IMR-90 (cell line): ENCODE results near the gene KLF16. TPM values are rescaled to one million over a fixed set of nuclear protein-coding genes. Genes with fewer than 3 reads are reported as not detected.

Source experiments
- ATAC-seq: fragments of 200-7000 bp; cut with Tn5 transposase; 2 replicates; pipeline ENCODE4 v1.9.1; 2020; ENCODE audit warnings: low read depth, mild to moderate bottlenecking, moderate library complexity
- BruUV-seq: library from RNA; stranded (reverse); fragments of 400-500 nt; replicated peaks from 2 replicates; lab custom pipeline; 2021; lab: Mats Ljungman, UMichigan
- CTCF ChIA-PET: fragments of 300-600 bp; formaldehyde crosslinking; extraction: SDS; loops from one replicate; lab custom pipeline; 2021; ENCODE audit warnings: antibody characterized with exemption; lab: Yijun Ruan, JAX
- POLR2A ChIA-PET: fragments of 300-600 bp; sonication (Branson Sonifier 250); formaldehyde crosslinking; loops from one replicate; lab custom pipeline; 2022; ENCODE audit warnings: antibody characterized with exemption; ENCODE audit not compliant: unreplicated experiment; lab: Charles Lee
- DNase-seq: peaks from one replicate; pipeline ENCODE4 v3.0.0; 2013
- H2AFZ ChIP-seq: replicated peaks from 2 replicates; pipeline ENCODE3; 2013; ENCODE audit warnings: low read length, mild to moderate bottlenecking; ENCODE audit not compliant: poor library complexity
- H2AK5ac ChIP-seq: 2 replicates; pipeline ENCODE4 v1.6.1; 2013; ENCODE audit warnings: low read depth, low read length, inconsistent platforms
- H2AK9ac ChIP-seq: replicated peaks from 2 replicates; pipeline ENCODE3; 2013; ENCODE audit warnings: mild to moderate bottlenecking, low read depth, low read length, moderate library complexity; ENCODE audit not compliant: poor library complexity
- H2BK120ac ChIP-seq: 2 replicates; pipeline ENCODE4 v1.6.1; 2013; ENCODE audit warnings: low read depth, low read length, inconsistent platforms
- H2BK15ac ChIP-seq: 3 replicates; pipeline ENCODE4 v1.6.1; 2013; ENCODE audit warnings: low read depth, low read length, inconsistent platforms
- H2BK20ac ChIP-seq: 2 replicates; pipeline ENCODE4 v1.6.1; 2013; ENCODE audit warnings: low read depth, mild to moderate bottlenecking, inconsistent platforms, low read length, moderate library complexity
- H2BK5ac ChIP-seq: 2 replicates; pipeline ENCODE4 v1.6.1; 2013; ENCODE audit warnings: mild to moderate bottlenecking, low read depth, low read length, inconsistent platforms; ENCODE audit not compliant: poor library complexity, severe bottlenecking
- H3K14ac ChIP-seq: replicated peaks from 2 replicates; pipeline ENCODE4 v1.6.1; 2013; ENCODE audit warnings: low read depth, low read length, inconsistent platforms
- H3K18ac ChIP-seq: 2 replicates; pipeline ENCODE4 v1.6.1; 2013; ENCODE audit warnings: low read depth, low read length, control low read depth
- H3K23ac ChIP-seq: 2 replicates; pipeline ENCODE4 v1.6.1; 2013; ENCODE audit warnings: low read depth, low read length, inconsistent platforms
- H3K27ac ChIP-seq: 2 replicates; pipeline ENCODE4 v1.5.1; 2013; ENCODE audit warnings: mild to moderate bottlenecking, control low read depth, low read length; ENCODE audit not compliant: insufficient read depth
- H3K27me3 ChIP-seq: 2 replicates; pipeline ENCODE4 v1.6.1; 2013; ENCODE audit warnings: low read length; ENCODE audit not compliant: control insufficient read depth, insufficient read depth
- H3K36me3 ChIP-seq: 2 replicates; pipeline ENCODE4 v1.6.1; 2013; ENCODE audit warnings: low read length, mixed read lengths; ENCODE audit not compliant: control insufficient read depth, insufficient read depth
- H3K4ac ChIP-seq: 2 replicates; pipeline ENCODE4 v1.6.1; 2013; ENCODE audit warnings: low read depth, low read length, inconsistent platforms
- H3K4me1 ChIP-seq: 2 replicates; pipeline ENCODE4 v1.6.1; 2013; ENCODE audit warnings: low read length, mixed read lengths; ENCODE audit not compliant: control insufficient read depth, insufficient read depth
- H3K4me2 ChIP-seq: 2 replicates; pipeline ENCODE4 v1.6.1; 2013; ENCODE audit warnings: low read depth, mild to moderate bottlenecking, control low read depth, low read length, moderate library complexity
- H3K4me3 ChIP-seq: 2 replicates; pipeline ENCODE4 v1.5.1; 2013; ENCODE audit warnings: low read depth, mild to moderate bottlenecking, control low read depth, low read length, moderate library complexity; ENCODE audit not compliant: insufficient read depth
- H3K56ac ChIP-seq: 2 replicates; pipeline ENCODE4 v1.6.1; 2013; ENCODE audit warnings: low read length, inconsistent platforms; ENCODE audit not compliant: insufficient read depth; ENCODE audit errors: extremely low read depth
- H3K79me1 ChIP-seq, 2 experiments: 2 replicates each; pipeline ENCODE4 v1.6.1; 2013; ENCODE audit warnings: low read length in 2 of 2, inconsistent platforms in 1 of 2, low read depth in 1 of 2
- H3K9ac ChIP-seq: 2 replicates; pipeline ENCODE4 v1.6.1; 2013; ENCODE audit warnings: low read depth, low read length, control low read depth
- H3K9me1 ChIP-seq: 2 replicates; pipeline ENCODE4 v1.6.1; 2013; ENCODE audit warnings: low read length, inconsistent platforms; ENCODE audit not compliant: insufficient read depth
- H3K9me3 ChIP-seq: 2 replicates; pipeline ENCODE4 v1.6.1; 2013; ENCODE audit warnings: low read length; ENCODE audit not compliant: control insufficient read depth, insufficient read depth
- H4K20me1 ChIP-seq: 2 replicates; pipeline ENCODE4 v1.6.1; 2013; ENCODE audit warnings: low read length, inconsistent platforms; ENCODE audit not compliant: insufficient read depth
- H4K5ac ChIP-seq: 2 replicates; pipeline ENCODE4 v1.6.1; 2013; ENCODE audit warnings: mild to moderate bottlenecking, low read depth, low read length, control low read depth
- H4K8ac ChIP-seq, 2 experiments: 2 replicates each; pipeline ENCODE4 v1.6.1; 2013; ENCODE audit warnings: low read depth in 2 of 2, low read length in 2 of 2, control low read depth in 1 of 2, inconsistent platforms in 1 of 2
- H4K91ac ChIP-seq: 2 replicates; pipeline ENCODE4 v1.6.1; 2013; ENCODE audit warnings: low read depth, low read length, inconsistent platforms; ENCODE audit not compliant: insufficient read depth
- BHLHE40 ChIP-seq: fragments of 150-350 bp; IDR thresholded peaks from 2 replicates; pipeline ENCODE4 v1.6.1; 2016; ENCODE audit warnings: mild to moderate bottlenecking, low read depth, low read length
- CEBPB ChIP-seq: IDR thresholded peaks from 2 replicates; pipeline ENCODE4 v1.6.1; 2012; ENCODE audit warnings: low read depth, low read length, improper control_type of control experiment
- CHD1 ChIP-seq: IDR thresholded peaks from 2 replicates; pipeline ENCODE4 v1.6.1; 2012; ENCODE audit warnings: low read depth, low read length, improper control_type of control experiment
- FOS ChIP-seq: fragments of 150-350 bp; IDR thresholded peaks from 2 replicates; pipeline ENCODE4 v1.6.1; 2016; ENCODE audit warnings: low read depth, low read length
- MAFK ChIP-seq: IDR thresholded peaks from 2 replicates; pipeline ENCODE4 v1.6.1; 2012; ENCODE audit warnings: low read depth, low read length, improper control_type of control experiment
- MAZ ChIP-seq: IDR thresholded peaks from 2 replicates; pipeline ENCODE4 v1.6.1; 2012; ENCODE audit warnings: low read depth, mild to moderate bottlenecking, low read length, improper control_type of control experiment, moderate library complexity, borderline replicate concordance
- MXI1 ChIP-seq: IDR thresholded peaks from 2 replicates; pipeline ENCODE4 v1.6.1; 2012; ENCODE audit warnings: low read depth, mild to moderate bottlenecking, low read length, moderate library complexity, borderline replicate concordance
- NFE2L2 ChIP-seq: fragments of 150-350 bp; IDR thresholded peaks from 2 replicates; pipeline ENCODE4 v1.6.1; 2016; ENCODE audit warnings: low read depth, mild to moderate bottlenecking, low read length
- POLR2A ChIP-seq: IDR thresholded peaks from 2 replicates; pipeline ENCODE4 v1.6.1; 2012; ENCODE audit warnings: mild to moderate bottlenecking, low read depth, low read length
- RAD21 ChIP-seq: IDR thresholded peaks from 2 replicates; pipeline ENCODE4 v1.6.1; 2012; ENCODE audit warnings: low read length, improper control_type of control experiment
- RCOR1 ChIP-seq: IDR thresholded peaks from 2 replicates; pipeline ENCODE4 v1.6.1; 2012; ENCODE audit warnings: mild to moderate bottlenecking, low read length, improper control_type of control experiment; ENCODE audit not compliant: insufficient replicate concordance
- RFX5 ChIP-seq: IDR thresholded peaks from 2 replicates; pipeline ENCODE4 v1.8.0; 2012; ENCODE audit warnings: low read depth, mild to moderate bottlenecking, low read length, moderate library complexity
- SMC3 ChIP-seq: fragments of 150-350 bp; IDR thresholded peaks from 2 replicates; pipeline ENCODE4 v1.6.1; 2016; ENCODE audit warnings: low read depth, mild to moderate bottlenecking, antibody characterized with exemption, low read length, moderate library complexity
- WGBS, 2 experiments: methylation state at CpG; one replicate each; pipeline versions ENCODE4 v1.1.5 to v1.1.7; 2013; ENCODE audit warnings: missing lambda C conversion rate in 2 of 2; ENCODE audit not compliant: insufficient read length in 1 of 2; ENCODE audit errors: extremely low coverage in 2 of 2; 5-methylcytosine and 5-hydroxymethylcytosine counted together
- dilution Hi-C: fragments of 300-500 bp; cut with HindIII; formaldehyde crosslinking; loops from one replicate; pipeline ENCODE4 v1.14.3; 2018; ENCODE audit warnings: low sequenced_read_pairs; ENCODE audit not compliant: unreplicated experiment
- in situ Hi-C: fragments of 300-500 bp; cut with MboI; formaldehyde crosslinking; loops from 3 replicates; pipeline ENCODE4 v1.14.3; 2019; ENCODE audit warnings: low sequenced_read_pairs, inconsistent platforms, mixed read lengths
- intact Hi-C: fragments of 100-400 bp; cut with micrococcal nuclease; formaldehyde crosslinking; loops from 2 replicates; pipeline ENCODE4 v1.10.0; 2022
- polyA plus RNA-seq, 3 experiments: library from polyadenylated mRNA; depleted of rRNA; stranded (reverse); fragments of >200 nt; gene quantifications; 2 replicates each; pipeline ENCODE4 v1.2.3, GENCODE V29; 2012; ENCODE audit warnings: low replicate concordance in 1 of 3
- total RNA-seq: library from RNA; depleted of rRNA; stranded (reverse); fragments of >200 nt; gene quantifications from 2 replicates; pipeline ENCODE4 v1.2.3, GENCODE V29; 2012
- TF ChIP-seq, protein P1 (sequence below): conservative IDR thresholded peaks from 2 replicates; pipeline ENCODE4 v1.5.1; 2012; ENCODE audit warnings: mild to moderate bottlenecking, low read depth, low read length, improper control_type of control experiment
- TF ChIP-seq, protein P2 (sequence below): fragments of 150-350 bp; IDR thresholded peaks from 2 replicates; pipeline ENCODE4 v1.6.1; 2017; ENCODE audit warnings: mild to moderate bottlenecking, antibody characterized with exemption, low read length, low read depth
- TF ChIP-seq, protein P3 (sequence below): fragments of 150-350 bp; IDR thresholded peaks from 2 replicates; pipeline ENCODE4 v1.6.1; 2016; ENCODE audit warnings: low read depth, mild to moderate bottlenecking, low read length, moderate library complexity, borderline replicate concordance

KLF16 gene
- total and polyA plus RNA-seq, 2 of the 4 experiments (the other 2 are of a cell fraction) = 0.90 to 13.1 TPM

DNA sequence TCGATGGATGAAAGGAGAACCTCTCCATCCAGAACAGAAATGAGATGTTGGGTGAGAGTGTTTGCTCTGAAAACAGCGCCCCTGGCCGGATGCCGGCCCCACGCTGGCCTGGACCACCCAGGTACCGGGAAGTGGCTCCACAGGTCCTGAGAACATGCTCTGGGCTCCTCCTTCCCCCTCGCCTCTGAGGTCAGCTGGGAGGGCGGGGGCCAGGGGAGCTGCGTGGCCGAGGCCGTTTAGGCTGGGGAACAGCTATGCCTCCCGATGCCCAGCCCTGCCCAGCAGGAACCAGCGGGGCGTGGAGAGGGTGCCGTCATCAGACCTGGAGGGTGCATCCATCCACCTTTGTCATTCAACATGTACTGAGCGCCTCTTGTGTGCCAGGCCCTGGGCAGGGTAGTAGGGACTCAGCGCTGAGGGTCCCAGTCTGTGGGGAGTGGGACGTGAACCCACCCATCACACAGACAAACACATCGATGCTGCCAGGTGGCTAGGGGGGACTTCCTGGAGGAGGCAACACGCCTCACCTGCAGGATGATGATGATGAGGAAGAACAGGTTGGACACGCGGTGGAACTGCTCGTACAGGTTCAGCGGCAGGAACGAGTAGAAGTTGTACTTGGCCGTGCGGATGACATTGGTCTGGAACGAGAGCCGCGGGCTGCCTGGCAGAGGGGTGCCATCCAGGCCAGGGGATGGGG, 55.5 kb downstream of the KLF16 start:
- Histone ChIP-seq H3K23ac (no peak overlapping the region), H2AK9ac (no peak overlapping the region), H3K9me3 (no peaks in the 10 kb centered on the region), H2BK120ac (no peak overlapping the region), H3K36me3 (peaks cover 13% of the 10 kb centered on the region), H2BK15ac (no peak overlapping the region), H3K4ac (no peak overlapping the region), H3K4me2 (no peak overlapping the region), H4K5ac (no peak overlapping the region), H3K9ac (no peak overlapping the region), H4K91ac (no peak overlapping the region), H3K18ac (no peak overlapping the region), H3K79me1 (peaks cover 0 to 8% of the 10 kb centered on the region in 2 experiments; a peak in 2 of 4 replicates), H4K20me1 (no peaks in the 10 kb centered on the region; the same call in 1 of the 2 replicates), H3K9me1 (peaks cover 4% of the 10 kb centered on the region; the same call in 1 of the 2 replicates), H2BK20ac (no peak overlapping the region), H3K27me3 (no peaks in the 10 kb centered on the region), H3K4me3 (no peak overlapping the region), H3K56ac (no peak overlapping the region), H3K4me1 (peaks cover 5% of the 10 kb centered on the region), H3K14ac (no peak overlapping the region), H3K27ac (no peak overlapping the region), H4K8ac (no peak overlapping the region), H2BK5ac (no peak overlapping the region), H2AK5ac (no peak overlapping the region), H2AFZ (no peak overlapping the region)
- ChIA-PET POLR2A (no interaction called here), CTCF (no interaction called here)
- no peak for ATAC-seq
- BruUV-seq = no TSS peak
- no peak for DNase-seq
- dilution Hi-C loops = no loop called here
- in situ Hi-C loops = no loop called here
- WGBS, 2 experiments = no CpG with 5 or more reads among the region's 30 CpGs
- intact Hi-C loops = no loop called here
- TF ChIP-seq MXI1 = no peak
- TF ChIP-seq, protein P1, sequence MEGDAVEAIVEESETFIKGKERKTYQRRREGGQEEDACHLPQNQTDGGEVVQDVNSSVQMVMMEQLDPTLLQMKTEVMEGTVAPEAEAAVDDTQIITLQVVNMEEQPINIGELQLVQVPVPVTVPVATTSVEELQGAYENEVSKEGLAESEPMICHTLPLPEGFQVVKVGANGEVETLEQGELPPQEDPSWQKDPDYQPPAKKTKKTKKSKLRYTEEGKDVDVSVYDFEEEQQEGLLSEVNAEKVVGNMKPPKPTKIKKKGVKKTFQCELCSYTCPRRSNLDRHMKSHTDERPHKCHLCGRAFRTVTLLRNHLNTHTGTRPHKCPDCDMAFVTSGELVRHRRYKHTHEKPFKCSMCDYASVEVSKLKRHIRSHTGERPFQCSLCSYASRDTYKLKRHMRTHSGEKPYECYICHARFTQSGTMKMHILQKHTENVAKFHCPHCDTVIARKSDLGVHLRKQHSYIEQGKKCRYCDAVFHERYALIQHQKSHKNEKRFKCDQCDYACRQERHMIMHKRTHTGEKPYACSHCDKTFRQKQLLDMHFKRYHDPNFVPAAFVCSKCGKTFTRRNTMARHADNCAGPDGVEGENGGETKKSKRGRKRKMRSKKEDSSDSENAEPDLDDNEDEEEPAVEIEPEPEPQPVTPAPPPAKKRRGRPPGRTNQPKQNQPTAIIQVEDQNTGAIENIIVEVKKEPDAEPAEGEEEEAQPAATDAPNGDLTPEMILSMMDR = no peak
- TF ChIP-seq SMC3 = no peak
- TF ChIP-seq, protein P2, sequence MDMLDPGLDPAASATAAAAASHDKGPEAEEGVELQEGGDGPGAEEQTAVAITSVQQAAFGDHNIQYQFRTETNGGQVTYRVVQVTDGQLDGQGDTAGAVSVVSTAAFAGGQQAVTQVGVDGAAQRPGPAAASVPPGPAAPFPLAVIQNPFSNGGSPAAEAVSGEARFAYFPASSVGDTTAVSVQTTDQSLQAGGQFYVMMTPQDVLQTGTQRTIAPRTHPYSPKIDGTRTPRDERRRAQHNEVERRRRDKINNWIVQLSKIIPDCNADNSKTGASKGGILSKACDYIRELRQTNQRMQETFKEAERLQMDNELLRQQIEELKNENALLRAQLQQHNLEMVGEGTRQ = no peak
- no peak for TF ChIP-seq NFE2L2
- TF ChIP-seq, protein P3, sequence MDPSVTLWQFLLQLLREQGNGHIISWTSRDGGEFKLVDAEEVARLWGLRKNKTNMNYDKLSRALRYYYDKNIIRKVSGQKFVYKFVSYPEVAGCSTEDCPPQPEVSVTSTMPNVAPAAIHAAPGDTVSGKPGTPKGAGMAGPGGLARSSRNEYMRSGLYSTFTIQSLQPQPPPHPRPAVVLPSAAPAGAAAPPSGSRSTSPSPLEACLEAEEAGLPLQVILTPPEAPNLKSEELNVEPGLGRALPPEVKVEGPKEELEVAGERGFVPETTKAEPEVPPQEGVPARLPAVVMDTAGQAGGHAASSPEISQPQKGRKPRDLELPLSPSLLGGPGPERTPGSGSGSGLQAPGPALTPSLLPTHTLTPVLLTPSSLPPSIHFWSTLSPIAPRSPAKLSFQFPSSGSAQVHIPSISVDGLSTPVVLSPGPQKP = no peak
- no peak for TF ChIP-seq BHLHE40
- TF ChIP-seq CEBPB = no peak
- no peak for TF ChIP-seq RFX5
- no peak for TF ChIP-seq RAD21
- no peak for TF ChIP-seq FOS
- TF ChIP-seq MAFK = no peak
- TF ChIP-seq RCOR1 = no peak
- TF ChIP-seq CHD1 = no peak
- no peak for TF ChIP-seq POLR2A
- TF ChIP-seq MAZ = no peak
